Camera-type eye (tissue), 1 donor: ENCODE results near the gene UQCRQ. TPM values are rescaled to one million over a fixed set of nuclear protein-coding genes. Genes with fewer than 3 reads are reported as not detected.

ENCODE experiments used
- total RNA-seq: library from RNA; depleted of rRNA; stranded (reverse); fragments of >200 nt; gene quantifications from one replicate; pipeline ENCODE4 v1.2.3, GENCODE V29; 2014

Gene UQCRQ
- total RNA-seq: 78.5 TPM

DNA sequence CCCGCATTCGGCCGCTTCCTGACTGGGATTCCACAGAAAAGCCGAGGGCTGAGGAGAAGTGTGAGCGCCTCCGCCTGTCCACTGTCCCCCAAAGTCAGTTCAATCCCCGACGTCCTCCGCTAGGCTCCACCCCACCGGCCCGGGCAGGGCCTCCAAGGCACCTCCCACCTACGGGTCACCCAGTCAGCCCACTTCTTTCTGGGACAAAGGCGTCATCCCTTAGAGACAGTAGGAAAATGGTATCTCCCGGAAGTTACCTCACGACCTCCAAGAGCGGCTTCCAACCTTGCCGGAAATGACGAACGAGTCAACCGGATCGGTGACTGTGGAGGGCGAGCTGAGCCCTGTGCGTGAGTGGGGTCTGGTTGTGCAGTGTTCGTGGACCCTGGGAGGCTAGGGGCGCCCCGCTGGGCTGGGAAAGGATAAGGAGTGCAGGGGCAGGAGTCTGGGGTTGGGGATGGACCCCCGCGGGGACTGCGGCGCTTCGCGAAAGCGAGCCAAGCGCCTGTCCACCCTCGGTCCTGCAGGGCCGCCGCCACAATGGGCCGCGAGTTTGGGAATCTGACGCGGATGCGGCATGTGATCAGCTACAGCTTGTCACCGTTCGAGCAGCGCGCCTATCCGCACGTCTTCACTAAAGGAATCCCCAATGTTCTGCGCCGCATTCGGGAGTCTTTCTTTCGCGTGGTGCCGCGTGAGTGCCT is at the start of gene UQCRQ, which contains the start of gene GDF9:
UQCRQ (plus strand) TSS at position 301 of the 704 bp plus-strand sequence; CDS start at position 541, 240 bp downstream.
GDF9 (minus strand) TSS at position 128 of the 704 bp plus-strand sequence. CDS start 1,936 bp downstream, outside the sequence.

DNA sequence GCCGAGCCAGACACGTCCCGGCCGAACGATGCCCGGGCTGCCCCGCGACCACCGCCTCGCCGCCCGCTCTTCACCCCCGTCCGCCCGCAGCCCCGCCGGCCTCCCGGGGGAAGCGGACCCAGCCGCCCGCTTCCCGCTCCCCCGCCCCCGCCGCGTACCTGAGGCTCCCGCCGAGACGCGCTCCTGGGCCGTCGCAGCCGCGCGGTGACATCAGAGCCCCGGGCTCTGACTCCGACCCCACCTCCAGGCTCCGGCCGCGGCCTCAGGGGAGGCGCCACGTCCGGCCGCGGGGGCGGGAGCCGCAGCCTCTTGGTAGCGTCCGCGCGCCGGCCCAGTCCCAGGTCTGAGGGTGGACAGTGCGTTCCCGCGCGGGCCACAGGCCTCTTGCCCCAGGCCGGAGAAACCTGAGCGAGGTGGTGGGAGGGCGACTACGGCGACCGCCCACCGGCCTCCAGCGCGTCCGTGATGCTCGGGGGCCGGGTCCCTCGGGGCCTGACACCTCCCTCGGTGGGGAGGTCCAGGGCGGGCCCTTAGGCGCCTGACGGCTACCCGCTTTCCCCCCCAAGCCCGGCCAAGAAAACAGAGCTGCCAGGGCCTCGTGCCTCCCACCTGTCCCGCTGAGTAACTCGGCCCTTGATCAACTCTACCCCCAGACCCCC is 35.9 kb upstream of the UQCRQ start, which contains the start of gene SHROOM1:
SHROOM1 (minus strand) TSS at position 212 of the 659 bp plus-strand sequence. CDS start 4,507 bp downstream, outside the sequence.

DNA sequence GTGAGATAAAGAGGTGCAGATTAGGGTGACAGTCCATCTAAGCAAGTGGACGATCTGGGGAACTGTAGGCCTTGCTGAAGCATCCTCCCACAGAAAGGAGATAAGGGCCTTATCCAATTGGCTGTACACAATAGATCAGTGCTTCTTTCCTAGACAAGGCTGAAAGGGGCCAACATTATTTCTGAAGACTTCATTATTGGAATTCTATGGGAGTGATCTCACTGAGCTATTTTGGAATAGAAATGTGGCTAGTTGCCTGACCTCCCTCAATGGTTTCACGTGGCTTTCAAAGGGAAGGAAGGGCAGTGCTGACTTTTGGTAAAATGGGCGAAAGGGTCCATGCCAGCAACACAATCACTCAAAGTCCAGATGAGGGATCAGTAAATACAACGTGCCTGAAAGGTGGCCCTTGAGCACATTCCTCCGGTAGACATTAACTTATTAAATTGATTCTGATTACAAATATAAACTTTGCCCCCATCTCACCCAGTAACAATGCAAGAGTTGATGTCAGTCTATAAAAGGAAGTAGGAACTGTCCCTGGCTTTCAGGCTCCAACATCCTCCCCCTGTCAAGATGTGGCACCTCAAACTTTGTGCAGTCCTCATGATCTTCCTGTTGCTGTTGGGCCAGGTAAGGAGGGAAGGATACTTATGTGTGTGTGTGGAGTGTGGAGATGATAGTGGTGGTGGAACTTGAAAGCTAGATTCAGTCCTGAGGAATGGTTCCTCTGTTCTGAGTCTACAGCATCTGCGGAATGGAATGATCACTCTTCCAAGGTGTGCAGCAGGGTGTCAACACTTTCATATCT is 6.9 kb downstream of the UQCRQ start, which contains the start of gene LEAP2:
LEAP2 (plus strand) TSS at position 550 of the 811 bp plus-strand sequence; CDS start at position 577, 27 bp downstream.

Other genes starting within 250 kb of the UQCRQ start
- not detected for gene IL13, start 208.5 kb upstream of the UQCRQ start, total RNA-seq
- gene IL4, start 192.7 kb upstream of the UQCRQ start, total RNA-seq: not detected
- gene KIF3A, start 129.1 kb upstream of the UQCRQ start, total RNA-seq: 49.0 TPM
- gene CCNI2, start 119.2 kb upstream of the UQCRQ start, total RNA-seq: 0.60 TPM
- 73.3 TPM for gene SEPTIN8, start 89.4 kb upstream of the UQCRQ start, total RNA-seq
- 2.3 TPM for gene SOWAHA, start 53.3 kb upstream of the UQCRQ start, total RNA-seq
- gene SHROOM1, start 36.0 kb upstream of the UQCRQ start, total RNA-seq: 5.2 TPM
- 1.1 TPM for gene GDF9, start 173 bp upstream of the UQCRQ start, total RNA-seq
- gene LEAP2, start 7.0 kb downstream of the UQCRQ start, total RNA-seq: 1.1 TPM
- gene AFF4, start 97.0 kb downstream of the UQCRQ start, total RNA-seq: 126 TPM
- 21.2 TPM for gene ZCCHC10, start 159.9 kb downstream of the UQCRQ start, total RNA-seq
- 148 TPM for gene HSPA4, start 185.4 kb downstream of the UQCRQ start, total RNA-seq